Neural cell (in vitro differentiated cells): ENCODE measurements around the gene CYB5RL. TPM values are rescaled to one million over a fixed set of nuclear protein-coding genes. Genes with fewer than 3 reads are reported as not detected.

Experiments
- H2AFZ ChIP-seq: fragments of 200-600, 300-800 bp; sonication (generic), shearing (Covaris generic); 2 replicates; pipeline ENCODE4 v1.6.0; 2014; ENCODE audit warnings: low read depth, mild to moderate bottlenecking, antibody characterized with exemption, low read length, moderate library complexity
- H3F3A ChIP-seq: fragments of 200-600 bp; shearing (Covaris generic); 2 replicates; pipeline ENCODE4 v1.6.1; 2016; ENCODE audit warnings: mild to moderate bottlenecking, moderate library complexity, mixed read lengths, antibody characterized with exemption, low read length; ENCODE audit not compliant: insufficient read depth, poor library complexity, severe bottlenecking
- H3K27ac ChIP-seq: fragments of 200-600, 300-800 bp; sonication (generic), shearing (Covaris generic); 2 replicates; pipeline ENCODE4 v1.5.1; 2014; ENCODE audit warnings: mild to moderate bottlenecking, low read length, moderate library complexity
- H3K27me3 ChIP-seq: fragments of 300-800, 200-600 bp; sonication (generic), shearing (Covaris generic); 2 replicates; pipeline ENCODE4 v1.6.0; 2014; ENCODE audit warnings: mild to moderate bottlenecking, low read depth, low read length, moderate library complexity; ENCODE audit not compliant: insufficient read depth
- H3K36me3 ChIP-seq: fragments of 300-800, 200-600 bp; sonication (generic), shearing (Covaris generic); 2 replicates; pipeline ENCODE4 v1.5.1; 2014; ENCODE audit warnings: mild to moderate bottlenecking, antibody characterized with exemption, low read length, moderate library complexity; ENCODE audit not compliant: insufficient read depth
- H3K4me2 ChIP-seq: fragments of 300-800, 200-600 bp; sonication (generic), shearing (Covaris generic); 2 replicates; pipeline ENCODE4 v1.6.0; 2014; ENCODE audit warnings: mild to moderate bottlenecking, low read length
- H3K4me3 ChIP-seq: fragments of 300-800, 200-600 bp; sonication (generic), shearing (Covaris generic); 2 replicates; pipeline ENCODE4 v1.5.1; 2014; ENCODE audit warnings: mild to moderate bottlenecking, low read length, moderate library complexity
- H3K79me2 ChIP-seq: fragments of 200-600 bp; shearing (Covaris generic); replicated peaks from 2 replicates; pipeline ENCODE4 v1.6.0; 2014; ENCODE audit warnings: mild to moderate bottlenecking, low read length, moderate library complexity; ENCODE audit not compliant: insufficient read depth
- H3K9ac ChIP-seq: fragments of 300-800, 200-600 bp; sonication (generic), shearing (Covaris generic); 2 replicates; pipeline ENCODE4 v1.6.1; 2016; ENCODE audit warnings: mild to moderate bottlenecking, low read length, mixed read lengths
- H3K9me2 ChIP-seq: fragments of 200-600 bp; shearing (Covaris generic); 2 replicates; pipeline ENCODE4 v1.6.1; 2016; ENCODE audit warnings: mild to moderate bottlenecking, low read length, mixed read lengths; ENCODE audit not compliant: insufficient read depth
- H3K9me3 ChIP-seq: fragments of 200-600, 300-800 bp; sonication (generic), shearing (Covaris generic); 2 replicates; pipeline ENCODE4 v1.6.1; 2016; ENCODE audit warnings: mild to moderate bottlenecking, mixed run types, low read length, moderate library complexity, mixed read lengths
- H4K20me1 ChIP-seq: fragments of 200-600 bp; shearing (Covaris generic); 2 replicates; pipeline ENCODE4 v1.6.1; 2016; ENCODE audit warnings: mild to moderate bottlenecking, mixed run types; ENCODE audit not compliant: insufficient read depth
- CTCF ChIP-seq: fragments of 450-650 bp; IDR thresholded peaks from 2 replicates; pipeline ENCODE4 v1.5.1; 2014; ENCODE audit warnings: antibody characterized with exemption, mild to moderate bottlenecking, moderate library complexity; ENCODE audit not compliant: poor library complexity, severe bottlenecking
- EP300 ChIP-seq: fragments of 450-650 bp; conservative IDR thresholded peaks from 2 replicates; pipeline ENCODE4 v1.6.1; 2014; ENCODE audit warnings: antibody characterized with exemption, mild to moderate bottlenecking, moderate library complexity; ENCODE audit not compliant: poor library complexity, severe bottlenecking
- EZH2 ChIP-seq: fragments of 200-600, 300-800 bp; shearing (Covaris generic), sonication (generic); IDR thresholded peaks from 2 replicates; pipeline ENCODE4 v1.6.1; 2014; ENCODE audit warnings: antibody characterized with exemption, low read length, borderline replicate concordance, mild to moderate bottlenecking; ENCODE audit not compliant: insufficient read depth, poor library complexity, severe bottlenecking
- MXI1 ChIP-seq: fragments of 450-650 bp; conservative IDR thresholded peaks from 2 replicates; pipeline ENCODE4 v1.6.1; 2014; ENCODE audit warnings: antibody characterized with exemption, mild to moderate bottlenecking; ENCODE audit not compliant: poor library complexity, severe bottlenecking
- POLR2AphosphoS5 ChIP-seq: IDR thresholded peaks from 2 replicates; pipeline ENCODE4 v1.6.1; 2012
- RAD21 ChIP-seq: fragments of 450-650 bp; conservative IDR thresholded peaks from 2 replicates; pipeline ENCODE4 v1.6.1; 2014; ENCODE audit warnings: antibody characterized with exemption, mild to moderate bottlenecking, moderate library complexity
- REST ChIP-seq: IDR thresholded peaks from 2 replicates; pipeline ENCODE4 v1.6.1; 2012; ENCODE audit warnings: borderline replicate concordance
- SMC3 ChIP-seq: fragments of 450-650 bp; conservative IDR thresholded peaks from 2 replicates; pipeline ENCODE4 v1.6.1; 2014; ENCODE audit warnings: antibody characterized with exemption, mild to moderate bottlenecking, moderate library complexity; ENCODE audit not compliant: poor library complexity
- TAF1 ChIP-seq: IDR thresholded peaks from 2 replicates; pipeline ENCODE4 v1.6.1; 2012; ENCODE audit warnings: low read depth
- polyA plus RNA-seq: library from polyadenylated mRNA; depleted of rRNA; stranded (reverse); fragments of >200 nt; gene quantifications from 2 replicates; pipeline ENCODE4 v1.2.3, GENCODE V29; 2014

The CYB5RL gene
- polyA plus RNA-seq, 1 donor from 2014 or later, result 1.6 TPM

- Histone ChIP-seq H3F3A (no peaks in the 10 kb centered on the region), H3K4me2 (no peak overlapping the region), H3K9me2 (no peaks in the 10 kb centered on the region), H2AFZ (no peak overlapping the region), H3K27ac (no peak overlapping the region), H3K36me3 (peaks cover 6% of the 10 kb centered on the region), H3K9me3 (no peaks in the 10 kb centered on the region), H3K27me3 (no peaks in the 10 kb centered on the region), H3K79me2 (no peaks in the 10 kb centered on the region), H3K4me3 (no peak overlapping the region), H3K9ac (no peak overlapping the region), H4K20me1 (no peaks in the 10 kb centered on the region)
- TF ChIP-seq TAF1 (no peak), CTCF (no peak), MXI1 (no peak), POLR2AphosphoS5 (no peak), RAD21 (no peak), EP300 (no peak)
Observed at GRCh38 chr1:54230507-54231339, 30.9 kb upstream of the CYB5RL start.

DNA sequence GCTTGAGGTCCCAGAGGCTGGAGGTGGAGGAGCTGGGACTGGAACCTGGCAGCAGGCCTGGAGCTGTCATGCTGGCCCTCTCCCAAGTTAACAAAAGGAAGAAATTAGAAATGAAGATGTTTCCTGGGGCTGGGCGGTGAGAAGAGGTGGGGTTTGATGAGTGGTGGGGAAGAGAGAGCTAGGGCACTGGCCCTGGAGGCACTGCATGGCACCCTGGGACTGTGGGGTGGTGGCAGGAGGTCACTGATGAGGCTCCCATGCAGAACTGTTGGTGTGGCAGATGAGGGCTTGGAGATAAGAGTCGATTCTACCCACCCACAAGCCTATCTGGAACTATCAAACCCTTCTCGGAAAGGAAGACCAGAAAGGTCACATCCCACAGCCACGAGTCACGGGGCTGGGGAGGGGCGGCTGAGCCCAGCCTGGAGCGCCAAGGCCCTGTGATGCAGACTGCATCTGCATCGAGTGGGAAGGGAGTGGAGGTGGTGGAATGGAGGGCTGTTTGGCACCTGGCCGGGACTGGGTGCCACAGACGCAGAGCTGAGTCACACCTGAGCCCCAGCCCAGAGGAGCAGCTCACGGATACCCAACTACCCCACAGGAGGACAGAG, 29.6 kb upstream of the CYB5RL start:
- no peak overlapping the region for H3K4me3 ChIP-seq
- H3K27me3 ChIP-seq, result no peaks in the 10 kb centered on the region
- no peaks in the 10 kb centered on the region for H4K20me1 ChIP-seq
- H3F3A ChIP-seq, result no peaks in the 10 kb centered on the region
- H3K27ac ChIP-seq, result no peak overlapping the region
- H3K9me3 ChIP-seq, result no peaks in the 10 kb centered on the region
- TF ChIP-seq SMC3, result no peak
- no peak for TF ChIP-seq POLR2AphosphoS5
- no peak for TF ChIP-seq EP300
- no peak for TF ChIP-seq RAD21
- no peak for TF ChIP-seq TAF1
- TF ChIP-seq MXI1, result no peak
- TF ChIP-seq CTCF, result no peak
- no peak for TF ChIP-seq REST
- no peak for TF ChIP-seq EZH2
- no peaks in the 10 kb centered on the region for H3K9me2 ChIP-seq
- no peak overlapping the region for H2AFZ ChIP-seq
- no peak overlapping the region for H3K4me2 ChIP-seq
- no peak overlapping the region for H3K9ac ChIP-seq
- peaks cover 6% of the 10 kb centered on the region for H3K36me3 ChIP-seq
- no peaks in the 10 kb centered on the region for H3K79me2 ChIP-seq
